BE2C (cell line): ENCODE data around the gene PIK3C2G.

Experiments used
- DNase-seq: peaks from one replicate; pipeline ENCODE4 v3.0.0-alpha.2; 2020
- H3K27me3 ChIP-seq: fragments of 250-450 bp; sonication (Bioruptor Pico); 2 replicates; pipeline ENCODE4 v1.5.1; 2020; ENCODE audit warnings: mild to moderate bottlenecking
- H3K36me3 ChIP-seq: fragments of 250-450 bp; sonication (Bioruptor Pico); 2 replicates; pipeline ENCODE4 v1.5.1; 2020; ENCODE audit warnings: mild to moderate bottlenecking
- H3K4me1 ChIP-seq: fragments of 250-450 bp; sonication (Bioruptor Pico); 2 replicates; pipeline ENCODE4 v1.5.1; 2020
- H3K4me3 ChIP-seq: 2 replicates; pipeline ENCODE4 v1.5.1; 2011; ENCODE audit warnings: low read depth, low read length
- H3K9me3 ChIP-seq: fragments of 250-450 bp; sonication (Bioruptor Pico); 2 replicates; pipeline ENCODE4 v1.5.1; 2020
- TF ChIP-seq, protein P1 (sequence below): IDR thresholded peaks from 2 replicates; pipeline ENCODE4 v1.5.1; 2012; ENCODE audit warnings: mild to moderate bottlenecking, low read depth, low read length

Gene PIK3C2G

DNA sequence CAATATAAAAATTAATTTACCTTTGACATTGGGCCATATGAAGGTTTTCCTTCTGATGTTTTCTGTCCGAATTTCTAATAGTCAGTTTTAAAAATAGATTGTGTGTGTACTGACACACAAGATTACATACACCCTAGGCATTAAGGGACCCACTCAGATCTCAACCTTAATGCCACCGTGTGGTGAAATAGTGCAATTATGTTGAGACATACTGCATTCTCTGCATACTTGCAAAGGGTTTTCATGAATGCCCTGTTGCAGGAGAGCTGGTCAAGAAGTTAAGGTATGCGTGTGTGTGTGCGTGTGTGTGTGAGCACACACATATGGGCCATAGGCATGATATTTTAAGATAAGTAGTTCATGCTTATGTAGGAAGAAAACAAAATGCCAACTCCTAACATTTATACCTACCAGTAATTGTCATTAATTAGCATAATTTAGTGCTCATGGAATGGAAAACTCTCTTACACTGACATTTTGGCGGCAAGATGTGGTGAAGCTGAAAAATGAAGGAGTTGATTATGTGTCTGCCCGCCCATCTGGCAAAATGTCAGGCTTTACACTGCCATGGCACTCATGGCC is 58.8 kb downstream of the PIK3C2G start:
- peak; percentile 31 for DNase-seq
- TF ChIP-seq, protein P1, sequence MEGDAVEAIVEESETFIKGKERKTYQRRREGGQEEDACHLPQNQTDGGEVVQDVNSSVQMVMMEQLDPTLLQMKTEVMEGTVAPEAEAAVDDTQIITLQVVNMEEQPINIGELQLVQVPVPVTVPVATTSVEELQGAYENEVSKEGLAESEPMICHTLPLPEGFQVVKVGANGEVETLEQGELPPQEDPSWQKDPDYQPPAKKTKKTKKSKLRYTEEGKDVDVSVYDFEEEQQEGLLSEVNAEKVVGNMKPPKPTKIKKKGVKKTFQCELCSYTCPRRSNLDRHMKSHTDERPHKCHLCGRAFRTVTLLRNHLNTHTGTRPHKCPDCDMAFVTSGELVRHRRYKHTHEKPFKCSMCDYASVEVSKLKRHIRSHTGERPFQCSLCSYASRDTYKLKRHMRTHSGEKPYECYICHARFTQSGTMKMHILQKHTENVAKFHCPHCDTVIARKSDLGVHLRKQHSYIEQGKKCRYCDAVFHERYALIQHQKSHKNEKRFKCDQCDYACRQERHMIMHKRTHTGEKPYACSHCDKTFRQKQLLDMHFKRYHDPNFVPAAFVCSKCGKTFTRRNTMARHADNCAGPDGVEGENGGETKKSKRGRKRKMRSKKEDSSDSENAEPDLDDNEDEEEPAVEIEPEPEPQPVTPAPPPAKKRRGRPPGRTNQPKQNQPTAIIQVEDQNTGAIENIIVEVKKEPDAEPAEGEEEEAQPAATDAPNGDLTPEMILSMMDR, result peak; percentile 69
- H3K4me3 ChIP-seq, result no peak overlapping the region

DNA sequence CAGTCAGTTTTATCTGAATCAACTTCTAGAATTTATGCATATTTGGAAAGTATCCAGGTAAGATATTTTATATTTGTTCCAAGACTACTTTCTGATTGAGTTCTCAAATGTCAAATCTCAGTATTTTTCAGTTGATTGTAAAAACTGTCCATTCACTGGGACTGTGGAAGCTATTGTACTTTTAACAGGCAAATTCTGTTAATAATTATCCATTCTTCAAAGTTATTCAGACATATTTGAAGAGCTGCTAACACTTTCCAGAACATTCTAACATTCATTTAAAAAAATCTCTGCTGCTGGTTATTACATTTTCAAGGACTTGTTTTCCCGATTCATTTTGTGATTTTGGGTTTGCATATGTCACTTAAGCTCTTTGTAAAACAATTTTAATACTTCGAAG is 59.7 kb downstream of the PIK3C2G start:
- Histone ChIP-seq H3K4me1 (no peaks in the 10 kb centered on the region), H3K36me3 (no peaks in the 10 kb centered on the region), H3K9me3 (no peaks in the 10 kb centered on the region), H3K4me3 (no peak overlapping the region), H3K27me3 (no peaks in the 10 kb centered on the region)
- TF ChIP-seq, protein P1, result no peak
- no peak for DNase-seq

More for the DNA sequence above, 58.8 kb downstream of the PIK3C2G start:
- H3K27me3 ChIP-seq, result no peaks in the 10 kb centered on the region
- H3K36me3 ChIP-seq, result no peaks in the 10 kb centered on the region
- H3K4me1 ChIP-seq, result no peaks in the 10 kb centered on the region
- H3K9me3 ChIP-seq, result no peaks in the 10 kb centered on the region

DNA sequence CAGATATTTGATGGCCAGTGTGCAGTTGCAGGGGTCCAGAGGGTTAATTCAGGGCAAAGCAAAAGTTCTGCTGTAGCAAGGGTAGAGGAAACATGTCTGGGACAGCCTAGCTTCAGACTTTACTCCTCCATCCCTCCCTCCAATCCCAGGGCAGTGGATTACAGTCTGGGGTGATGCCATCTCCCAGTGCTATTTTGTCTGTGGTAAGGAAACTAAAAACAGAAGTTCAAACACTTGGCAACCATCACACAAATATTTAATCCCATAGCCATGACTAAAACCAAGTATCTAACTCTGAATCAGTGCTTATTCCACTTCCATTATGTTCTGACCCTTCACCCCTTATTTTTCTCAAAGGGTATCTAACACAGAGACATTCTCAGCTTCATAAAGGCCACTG is 61.8 kb downstream of the PIK3C2G start:
- no peak for DNase-seq
- no peak overlapping the region for H3K4me3 ChIP-seq
- no peaks in the 10 kb centered on the region for H3K36me3 ChIP-seq
- H3K9me3 ChIP-seq, result no peaks in the 10 kb centered on the region
- no peaks in the 10 kb centered on the region for H3K27me3 ChIP-seq
- TF ChIP-seq, protein P1, result no peak
- no peaks in the 10 kb centered on the region for H3K4me1 ChIP-seq

DNA sequence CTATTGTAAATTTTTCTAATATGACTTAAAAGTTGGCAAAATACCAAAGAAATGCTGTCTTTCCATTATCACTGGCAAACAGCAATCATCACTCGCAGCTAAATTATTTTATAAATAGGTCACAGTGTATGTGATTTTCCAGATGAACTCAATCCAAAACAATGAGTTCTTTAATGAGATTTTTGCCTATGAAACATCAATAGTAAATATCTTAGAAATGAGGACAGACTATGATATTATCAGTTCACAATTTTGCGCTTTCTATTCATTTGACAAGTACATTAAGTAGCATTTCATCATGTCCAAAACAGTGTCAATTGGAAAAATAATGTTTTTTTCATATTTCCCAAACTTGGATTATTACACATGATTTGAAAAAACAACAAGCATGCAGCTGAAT is 65.7 kb downstream of the PIK3C2G start:
- TF ChIP-seq, protein P1, result no peak
- no peaks in the 10 kb centered on the region for H3K4me1 ChIP-seq
- no peaks in the 10 kb centered on the region for H3K36me3 ChIP-seq
- H3K27me3 ChIP-seq, result no peaks in the 10 kb centered on the region
- H3K9me3 ChIP-seq, result no peaks in the 10 kb centered on the region
- no peak for DNase-seq
- no peak overlapping the region for H3K4me3 ChIP-seq

DNA sequence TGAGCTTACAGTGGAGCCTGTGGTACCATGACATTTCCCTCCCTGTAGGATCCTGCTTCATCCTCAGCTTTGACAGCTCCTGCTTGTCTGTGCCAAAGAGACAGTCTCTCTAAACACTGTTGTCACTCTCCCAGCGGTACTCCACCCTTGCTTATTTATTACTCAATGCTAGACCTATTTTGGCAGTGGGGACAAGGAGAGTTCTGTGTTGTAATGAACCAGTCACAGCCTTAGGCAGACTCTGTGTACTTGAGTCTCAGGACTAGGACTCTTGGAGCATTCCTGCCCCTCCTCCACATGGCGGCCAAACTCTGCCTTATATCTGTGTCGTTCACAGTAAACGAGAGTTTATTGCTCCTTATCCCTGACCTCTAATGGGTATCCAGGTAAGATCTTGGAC is 70.9 kb downstream of the PIK3C2G start:
- no peak overlapping the region for H3K4me3 ChIP-seq

DNA sequence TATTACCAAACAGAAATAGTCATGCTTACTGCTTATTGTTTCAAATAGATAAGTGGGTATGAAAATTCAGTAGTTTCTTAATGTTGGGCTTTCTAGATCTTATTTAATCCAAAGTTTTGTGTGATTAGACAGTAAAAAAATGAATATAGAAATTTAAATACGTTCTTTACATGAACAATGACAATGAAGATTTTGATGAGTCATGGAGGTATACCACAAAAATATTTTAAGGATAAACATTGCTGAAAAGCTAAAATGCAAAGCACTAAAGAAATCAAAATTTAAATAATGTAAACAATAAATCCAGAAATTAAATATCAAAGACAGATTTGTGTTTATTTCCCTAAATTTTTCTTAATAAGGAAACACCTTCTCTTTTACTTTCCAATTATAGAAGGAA is 78.3 kb downstream of the PIK3C2G start:
- no peaks in the 10 kb centered on the region for H3K9me3 ChIP-seq
- no peaks in the 10 kb centered on the region for H3K4me1 ChIP-seq
- H3K27me3 ChIP-seq, result no peaks in the 10 kb centered on the region
- DNase-seq, result no peak
- H3K4me3 ChIP-seq, result no peak overlapping the region
- TF ChIP-seq, protein P1, result no peak
- no peaks in the 10 kb centered on the region for H3K36me3 ChIP-seq

More for the DNA sequence above, 70.9 kb downstream of the PIK3C2G start:
- Histone ChIP-seq H3K4me1 (no peaks in the 10 kb centered on the region), H3K36me3 (no peaks in the 10 kb centered on the region), H3K27me3 (no peaks in the 10 kb centered on the region), H3K9me3 (no peaks in the 10 kb centered on the region)
- DNase-seq, result no peak
- TF ChIP-seq, protein P1, result no peak
